Caco-2 (cell line): ENCODE results near the gene CNOT10. TPM values are rescaled to one million over a fixed set of nuclear protein-coding genes. Genes with fewer than 3 reads are reported as not detected.
A peak's percentile ranks its signal among the peaks of the same experiment; 100 is the strongest.
"Not testable (repeated sequence)": the region's sequence is repeated elsewhere in the genome, so short reads cannot be mapped to it uniquely, and the experiment has no call there.

Source experiments
- BruUV-seq: library from RNA; stranded (reverse); fragments of 400-500 nt; replicated peaks from 2 replicates; lab custom pipeline; 2021; lab: Mats Ljungman, UMichigan
- CTCF ChIA-PET: fragments of 300-600 bp; sonication (Branson Sonifier 250); formaldehyde crosslinking; loops from one replicate; lab custom pipeline; 2022; ENCODE audit warnings: antibody characterized with exemption; lab: Charles Lee
- POLR2A ChIA-PET: fragments of 300-600 bp; sonication (Branson Sonifier 250); formaldehyde crosslinking; loops from one replicate; lab custom pipeline; 2022; ENCODE audit warnings: antibody characterized with exemption; lab: Charles Lee
- DNase-seq, 2 experiments: peaks; one replicate each; pipeline versions ENCODE4 v3.0.0 to v3.0.0-alpha.2; 2020 to 2022
- H3K27me3 ChIP-seq: replicated peaks from 2 replicates; pipeline ENCODE4 v1.6.0; 2011; ENCODE audit warnings: low read length; ENCODE audit not compliant: control insufficient read depth, insufficient read depth
- H3K36me3 ChIP-seq: 2 replicates; pipeline ENCODE4 v1.5.1; 2011; ENCODE audit warnings: low read length; ENCODE audit not compliant: control insufficient read depth, insufficient read depth
- H3K4me1 ChIP-seq: fragments of 250-450 bp; sonication (Bioruptor Pico); 2 replicates; pipeline ENCODE4 v1.5.1; 2020; ENCODE audit warnings: mild to moderate bottlenecking
- H3K4me3 ChIP-seq: 2 replicates; pipeline ENCODE4 v1.5.1; 2011; ENCODE audit warnings: low read depth, mild to moderate bottlenecking, control low read depth, low read length
- H3K9me3 ChIP-seq: fragments of 250-450 bp; sonication (Bioruptor Pico); 2 replicates; pipeline ENCODE4 v1.5.1; 2020; ENCODE audit warnings: mild to moderate bottlenecking, moderate library complexity
- H3K27ac Mint-ChIP-seq: one replicate; pipeline ENCODE4 v1.8.0; 2022; ENCODE audit warnings: mixed read lengths; ENCODE audit not compliant: unreplicated experiment
- H3K27me3 Mint-ChIP-seq: one replicate; pipeline ENCODE4 v1.8.0; 2022; ENCODE audit warnings: mixed read lengths; ENCODE audit not compliant: insufficient read depth, unreplicated experiment
- H3K36me3 Mint-ChIP-seq: one replicate; pipeline ENCODE4 v1.8.0; 2022; ENCODE audit warnings: mild to moderate bottlenecking, mixed read lengths; ENCODE audit not compliant: insufficient read depth, unreplicated experiment
- H3K4me1 Mint-ChIP-seq: one replicate; pipeline ENCODE4 v1.8.0; 2022; ENCODE audit warnings: low read depth, mixed read lengths; ENCODE audit not compliant: unreplicated experiment
- H3K4me3 Mint-ChIP-seq: one replicate; pipeline ENCODE4 v1.8.0; 2022; ENCODE audit warnings: mild to moderate bottlenecking, moderate library complexity, mixed read lengths; ENCODE audit not compliant: unreplicated experiment
- H3K9me3 Mint-ChIP-seq: one replicate; pipeline ENCODE4 v1.8.0; 2022; ENCODE audit warnings: mixed read lengths; ENCODE audit not compliant: unreplicated experiment
- intact Hi-C: fragments of 100-400 bp; cut with micrococcal nuclease; formaldehyde crosslinking; loops from one replicate; pipeline ENCODE4 v1.10.0; 2022; ENCODE audit not compliant: unreplicated experiment
- total RNA-seq: library from RNA; stranded (reverse); gene quantifications from 2 replicates; pipeline ENCODE4 v1.2.3, GENCODE V29; 2022
- TF ChIP-seq, protein P1 (sequence below), 2 experiments: fragments of 200-600 bp in 1 of 2; IDR thresholded peaks; 1 replicate in 1 of 2; 2 replicates in 1 of 2; pipeline versions ENCODE4 v1.5.1 to v1.8.0; 2011 to 2022; ENCODE audit warnings: antibody characterized with exemption in 1 of 2, control low read depth in 1 of 2, inconsistent platforms in 1 of 2, low read depth in 1 of 2, low read length in 1 of 2, mild to moderate bottlenecking in 1 of 2, moderate library complexity in 1 of 2; ENCODE audit not compliant: insufficient read depth in 1 of 2, severe bottlenecking in 1 of 2, unreplicated experiment in 1 of 2

CNOT10 gene
- total RNA-seq, 1 experiment from 2014 or later: 49.5 TPM

DNA sequence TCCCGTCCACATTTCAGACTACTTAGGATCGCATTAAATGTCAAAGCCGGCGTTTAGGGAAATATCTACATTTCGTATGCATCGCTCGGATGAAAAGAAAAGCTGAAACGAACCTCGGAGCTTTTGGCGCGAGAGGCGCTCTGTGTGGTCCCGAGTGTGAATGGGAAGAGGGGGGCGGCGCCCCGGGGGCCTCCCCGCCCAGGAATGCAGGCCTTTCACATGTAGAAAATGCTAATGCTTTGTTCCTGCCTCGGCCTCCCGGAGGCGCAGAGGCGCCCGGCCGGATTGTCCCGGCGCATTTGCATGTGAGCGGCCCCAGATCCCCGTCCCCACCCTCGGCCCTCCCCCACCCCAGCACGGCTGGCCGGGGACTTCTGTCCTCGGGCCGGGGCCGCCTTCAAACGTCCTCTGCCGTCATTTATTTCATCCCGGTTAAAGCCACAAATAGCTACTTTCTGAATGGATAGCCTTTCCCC lies 95.8 kb downstream of the CNOT10 start:
- POLR2A ChIA-PET: interaction anchor here (0.6 to 0.7 kb wide), 2 partner anchors 71 to 140 kb away, joined by 3 read pairs; no protein-coding TSS in a partner anchor
- Histone ChIP-seq H3K9me3 (no peaks in the 10 kb centered on the region), H3K4me3 (peak overlapping the region; percentile 88), H3K4me1 (peaks cover 11% of the 10 kb centered on the region), H3K27me3 (no peaks in the 10 kb centered on the region), H3K36me3 (no peaks in the 10 kb centered on the region)
- intact Hi-C loops: loop anchor here (1.0 kb wide), 5 partner anchors 14 to 154 kb away; no protein-coding TSS in a partner anchor
- CTCF ChIA-PET: interaction anchor here (0.6 to 2.5 kb wide), 5 partner anchors 11 to 271 kb away, joined by 3 to 11 read pairs (median 4); no protein-coding TSS in a partner anchor
- no peaks in the 10 kb centered on the region for H3K9me3 Mint-ChIP-seq
- peaks cover 19% of the 10 kb centered on the region for H3K36me3 Mint-ChIP-seq
- H3K27me3 Mint-ChIP-seq: no peaks in the 10 kb centered on the region
- peak overlapping the region; percentile 95 for H3K4me3 Mint-ChIP-seq
- H3K27ac Mint-ChIP-seq: peak overlapping the region; percentile 95
- DNase-seq: peak; percentile 91 to 92
- H3K4me1 Mint-ChIP-seq: peaks cover 13% of the 10 kb centered on the region
- TF ChIP-seq, protein P1, sequence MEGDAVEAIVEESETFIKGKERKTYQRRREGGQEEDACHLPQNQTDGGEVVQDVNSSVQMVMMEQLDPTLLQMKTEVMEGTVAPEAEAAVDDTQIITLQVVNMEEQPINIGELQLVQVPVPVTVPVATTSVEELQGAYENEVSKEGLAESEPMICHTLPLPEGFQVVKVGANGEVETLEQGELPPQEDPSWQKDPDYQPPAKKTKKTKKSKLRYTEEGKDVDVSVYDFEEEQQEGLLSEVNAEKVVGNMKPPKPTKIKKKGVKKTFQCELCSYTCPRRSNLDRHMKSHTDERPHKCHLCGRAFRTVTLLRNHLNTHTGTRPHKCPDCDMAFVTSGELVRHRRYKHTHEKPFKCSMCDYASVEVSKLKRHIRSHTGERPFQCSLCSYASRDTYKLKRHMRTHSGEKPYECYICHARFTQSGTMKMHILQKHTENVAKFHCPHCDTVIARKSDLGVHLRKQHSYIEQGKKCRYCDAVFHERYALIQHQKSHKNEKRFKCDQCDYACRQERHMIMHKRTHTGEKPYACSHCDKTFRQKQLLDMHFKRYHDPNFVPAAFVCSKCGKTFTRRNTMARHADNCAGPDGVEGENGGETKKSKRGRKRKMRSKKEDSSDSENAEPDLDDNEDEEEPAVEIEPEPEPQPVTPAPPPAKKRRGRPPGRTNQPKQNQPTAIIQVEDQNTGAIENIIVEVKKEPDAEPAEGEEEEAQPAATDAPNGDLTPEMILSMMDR (IDR thresholded peaks at IDR 0.05; ENCODE audit: insufficient read depth in 1 of 2, low read depth in 1 of 2, low read length in 1 of 2, severe bottlenecking in 1 of 2, unreplicated experiment in 1 of 2): peak in 1 of 2 experiments; percentile 47
- no TSS peak for BruUV-seq

DNA sequence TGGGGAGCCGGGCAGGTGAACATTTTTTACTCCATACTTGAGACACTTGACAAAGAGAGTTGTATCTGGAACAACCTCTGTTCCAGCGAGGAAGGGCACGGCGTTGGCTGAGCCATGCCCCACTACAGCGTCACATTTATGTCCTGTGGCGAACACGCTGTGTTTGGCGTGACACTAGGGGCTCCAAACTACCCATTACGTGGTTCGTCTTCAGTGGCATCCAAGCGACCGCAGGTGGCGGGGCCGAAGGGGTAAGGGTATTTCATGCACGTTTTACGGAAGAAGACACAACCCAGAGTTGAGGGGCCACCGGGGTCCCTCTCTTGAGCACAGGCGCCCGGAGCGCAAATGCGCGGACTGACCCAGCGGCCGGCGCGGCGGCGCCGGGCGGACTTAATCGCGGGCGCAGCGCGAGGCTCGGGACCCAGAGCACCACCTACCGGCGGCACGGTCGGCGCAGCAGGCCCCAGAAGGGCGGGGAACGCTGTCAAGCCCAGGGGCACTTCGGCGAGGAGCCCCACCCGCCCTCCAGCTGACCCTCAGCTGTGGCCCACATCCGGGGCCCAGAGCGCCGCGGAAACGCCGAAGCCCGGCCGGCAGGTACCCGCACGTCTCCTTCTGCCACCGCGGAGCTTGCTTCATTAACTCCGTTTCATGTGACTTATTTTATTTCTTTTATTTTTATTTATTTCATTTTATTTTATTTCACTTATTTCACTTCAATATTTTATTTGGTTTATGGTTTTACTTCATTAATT lies 96.4 kb downstream of the CNOT10 start:
- H3K27me3 Mint-ChIP-seq: no peaks in the 10 kb centered on the region
- ChIA-PET POLR2A (interaction anchor here (0.6 kb wide), 2 partner anchors 54 to 72 kb away, joined by 3 to 6 read pairs; no protein-coding TSS in a partner anchor), CTCF (interaction anchor here (0.6 to 2.5 kb wide), 9 partner anchors 10 to 272 kb away, joined by 3 to 11 read pairs (median 4); no protein-coding TSS in a partner anchor)
- peaks cover 13% of the 10 kb centered on the region for H3K4me1 Mint-ChIP-seq
- peak; percentile 89 to 92 for DNase-seq
- H3K36me3 ChIP-seq: no peaks in the 10 kb centered on the region
- TF ChIP-seq, protein P1 (IDR thresholded peaks at IDR 0.05; ENCODE audit: insufficient read depth in 1 of 2, low read depth in 1 of 2, low read length in 1 of 2, severe bottlenecking in 1 of 2, unreplicated experiment in 1 of 2): peak; percentile 77 to 80
- H3K4me3 Mint-ChIP-seq: peak overlapping the region; percentile 95
- intact Hi-C loops: loop anchor here (1.0 kb wide), 4 partner anchors 13 to 59 kb away; no protein-coding TSS in a partner anchor
- peaks cover 11% of the 10 kb centered on the region for H3K4me1 ChIP-seq
- peaks cover 19% of the 10 kb centered on the region for H3K36me3 Mint-ChIP-seq
- H3K27me3 ChIP-seq: no peaks in the 10 kb centered on the region
- peak overlapping the region; percentile 95 for H3K27ac Mint-ChIP-seq
- H3K4me3 ChIP-seq: peak overlapping the region; percentile 88
- no peaks in the 10 kb centered on the region for H3K9me3 ChIP-seq
- BruUV-seq: TSS peak; percentile 62
- no peaks in the 10 kb centered on the region for H3K9me3 Mint-ChIP-seq

DNA sequence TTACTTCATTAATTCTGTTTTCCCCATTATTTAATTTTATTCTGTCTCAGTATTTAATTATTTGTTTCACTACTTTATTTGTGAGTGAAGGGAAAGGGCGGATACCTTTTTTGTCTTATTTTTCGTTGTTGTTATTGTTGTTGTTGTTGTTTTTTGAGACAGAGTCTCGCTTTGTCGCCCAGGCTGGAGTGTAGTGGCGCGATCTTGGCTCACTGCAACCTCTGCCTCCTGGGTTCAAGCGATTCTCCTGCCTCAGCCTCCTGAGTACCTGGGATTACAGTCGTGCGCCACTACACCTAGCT lies 96.9 kb downstream of the CNOT10 start:
- H3K9me3 Mint-ChIP-seq, H3K36me3 ChIP-seq, H3K9me3 ChIP-seq, H3K27me3 Mint-ChIP-seq, BruUV-seq, DNase-seq, H3K27me3 ChIP-seq: not testable (repeated sequence)
- H3K4me1 Mint-ChIP-seq: peaks cover 13% of the 10 kb centered on the region
- H3K4me3 Mint-ChIP-seq: peak overlapping the region; percentile 95
- ChIA-PET CTCF (interaction anchor here (1.0 to 2.5 kb wide), 6 partner anchors 10 to 144 kb away, joined by 3 to 11 read pairs (median 4); no protein-coding TSS in a partner anchor), POLR2A (interaction anchor here (0.6 kb wide), 1 partner anchor 54 kb away, joined by 6 read pairs; no protein-coding TSS in a partner anchor)
- intact Hi-C loops: loop anchor here (1.0 kb wide), 4 partner anchors 12 to 58 kb away; no protein-coding TSS in a partner anchor
- peak overlapping the region; percentile 58 for H3K27ac Mint-ChIP-seq
- Histone ChIP-seq H3K4me1 (peaks cover 11% of the 10 kb centered on the region), H3K4me3 (peak overlapping the region; percentile 88)
- peaks cover 19% of the 10 kb centered on the region for H3K36me3 Mint-ChIP-seq
